DMS114 treated with DMSO at 0.1 percent for 48 hours (cell line): Measurements from ENCODE around the gene GALNT16.
"Not testable (repeated sequence)": the region's sequence is repeated elsewhere in the genome, so short reads cannot be mapped to it uniquely, and the experiment has no call there.

Experiments
- DNase-seq: peaks from one replicate; lab custom pipeline; 2025; ENCODE audit not compliant: unreplicated experiment; lab: John Stamatoyannopoulos, UW

GALNT16 gene

DNA sequence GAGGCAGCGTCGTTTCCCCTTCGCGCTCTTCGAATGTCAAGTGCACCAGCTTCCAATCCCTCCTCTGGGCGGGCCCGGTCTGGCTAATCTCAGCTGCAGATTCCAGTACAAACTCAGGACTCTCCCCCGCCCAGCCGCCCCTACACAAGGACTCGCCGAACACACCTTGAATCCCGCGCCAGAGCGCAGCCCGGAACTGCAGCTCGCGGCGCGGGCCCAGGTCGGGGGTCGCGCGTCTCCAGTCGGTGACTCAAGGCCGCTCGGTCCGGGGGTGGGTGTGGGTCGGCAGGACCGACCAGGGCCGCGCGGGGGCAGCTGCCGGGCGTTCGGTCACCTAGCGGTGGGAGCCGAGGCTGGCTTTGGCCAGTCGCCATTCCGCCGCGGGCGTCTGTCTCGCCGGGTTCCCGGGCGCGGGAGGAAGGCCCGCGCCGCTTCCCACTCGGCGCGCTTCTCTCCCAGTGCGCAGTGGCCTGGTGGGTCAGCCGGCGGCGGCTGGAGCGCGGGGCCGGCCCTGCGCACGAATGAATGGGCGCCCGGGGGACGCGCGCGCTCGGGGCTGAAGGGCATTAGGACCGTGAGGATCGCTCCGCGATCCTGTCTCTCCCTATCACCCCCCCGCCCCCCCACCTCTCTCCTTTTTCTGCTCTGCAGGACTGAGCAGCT is at the start of gene GALNT16:
GALNT16 (plus strand) TSS at position 632 of the 663 bp plus-strand sequence. CDS start 133 bp downstream, outside the sequence.
- peak; percentile 8 for DNase-seq

DNA sequence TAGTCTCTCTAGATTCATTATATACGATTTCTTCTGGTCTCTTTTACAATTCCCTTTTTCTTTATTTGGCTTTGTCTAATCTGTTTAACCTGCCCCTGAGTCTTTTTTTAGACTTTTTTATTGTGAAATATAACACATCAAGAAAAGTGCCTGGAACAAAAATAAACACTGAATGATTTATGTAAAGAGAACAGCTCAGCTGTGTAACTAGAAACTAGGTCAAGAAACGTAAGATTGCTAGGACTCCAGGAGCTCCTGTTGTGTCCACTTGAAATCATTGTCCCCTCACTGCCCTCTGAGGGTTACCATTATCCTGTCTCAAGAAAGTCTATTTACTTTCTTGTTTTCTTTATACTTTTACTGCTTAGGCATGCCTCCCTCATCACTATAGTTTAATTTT is 45.6 kb upstream of the GALNT16 start:
- DNase-seq: no peak

DNA sequence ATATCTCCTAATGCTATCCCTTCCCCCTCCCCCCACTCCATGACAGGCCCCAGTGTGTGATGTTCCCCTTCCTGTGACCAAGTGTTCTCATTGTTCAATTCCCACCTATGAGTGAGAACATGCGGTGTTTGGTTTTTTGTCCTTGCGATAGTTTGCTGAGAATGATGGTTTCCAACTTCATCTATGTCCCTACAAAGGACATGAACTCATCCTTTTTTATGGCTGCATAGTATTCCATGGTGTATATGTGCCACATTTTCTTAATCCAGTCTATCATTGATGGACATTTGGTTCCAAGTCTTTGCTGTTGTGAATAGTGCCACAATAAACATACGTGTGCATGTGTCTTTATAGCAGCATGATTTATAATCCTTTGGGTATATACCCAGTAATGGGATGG is 42.3 kb upstream of the GALNT16 start:
- not testable (repeated sequence) for DNase-seq

DNA sequence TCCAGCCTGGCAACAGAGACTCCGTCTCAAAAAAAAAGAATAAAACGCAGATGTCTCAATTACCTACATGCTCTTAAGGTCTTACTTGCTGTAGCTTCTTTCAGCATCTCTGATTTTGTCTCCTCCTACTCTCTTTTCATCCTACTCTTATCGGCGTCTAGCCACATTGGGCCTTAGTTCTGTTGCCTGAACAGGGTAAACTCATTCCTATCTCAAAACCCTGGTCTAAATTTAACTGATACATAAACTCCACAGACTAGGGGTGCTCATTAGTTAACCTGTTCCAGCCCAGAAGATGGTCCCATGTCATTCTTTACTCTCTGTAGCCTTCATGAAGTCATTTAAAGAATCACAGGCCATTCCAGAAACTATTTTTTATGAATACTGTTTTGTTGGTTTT is 35.0 kb upstream of the GALNT16 start:
- no peak for DNase-seq

DNA sequence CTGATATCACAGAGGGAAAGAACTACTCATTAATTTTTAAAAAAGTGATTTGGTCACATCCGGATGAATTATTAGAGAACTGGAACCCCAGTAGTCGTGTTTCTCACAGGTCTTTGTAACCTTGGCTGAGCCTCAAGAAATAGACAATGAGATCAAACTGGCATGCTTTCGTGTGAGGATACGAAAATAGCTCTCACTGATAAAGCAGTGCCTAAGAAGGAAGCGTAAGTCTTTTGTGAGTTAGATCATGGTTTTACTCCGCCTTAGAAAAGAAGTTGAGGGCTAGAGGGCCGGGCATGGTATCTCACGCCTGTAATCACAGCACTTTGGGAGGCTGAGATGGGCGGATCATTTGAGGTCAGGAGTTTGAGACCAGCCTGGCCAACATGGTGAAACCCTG is 33.8 kb upstream of the GALNT16 start:
- no peak for DNase-seq

DNA sequence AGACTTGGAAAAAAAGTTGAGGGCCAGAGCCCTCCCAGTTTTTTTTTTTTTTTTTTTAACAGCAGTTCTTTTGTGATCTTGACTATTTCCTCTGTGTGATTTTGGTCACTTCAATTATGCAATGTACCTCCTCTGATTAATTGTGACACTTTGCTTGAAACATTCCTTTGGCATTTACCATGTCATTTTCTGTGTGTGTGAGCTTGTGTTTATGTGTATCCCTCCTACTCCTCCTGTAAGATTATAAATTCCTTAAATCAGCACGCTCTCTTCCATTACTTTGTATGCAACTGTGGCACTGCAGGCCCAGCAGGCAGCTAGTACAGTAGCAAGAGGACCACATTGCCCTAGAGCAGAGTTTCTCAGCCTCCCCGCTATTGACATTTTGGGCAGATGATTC is 33.2 kb upstream of the GALNT16 start:
- DNase-seq: no peak

DNA sequence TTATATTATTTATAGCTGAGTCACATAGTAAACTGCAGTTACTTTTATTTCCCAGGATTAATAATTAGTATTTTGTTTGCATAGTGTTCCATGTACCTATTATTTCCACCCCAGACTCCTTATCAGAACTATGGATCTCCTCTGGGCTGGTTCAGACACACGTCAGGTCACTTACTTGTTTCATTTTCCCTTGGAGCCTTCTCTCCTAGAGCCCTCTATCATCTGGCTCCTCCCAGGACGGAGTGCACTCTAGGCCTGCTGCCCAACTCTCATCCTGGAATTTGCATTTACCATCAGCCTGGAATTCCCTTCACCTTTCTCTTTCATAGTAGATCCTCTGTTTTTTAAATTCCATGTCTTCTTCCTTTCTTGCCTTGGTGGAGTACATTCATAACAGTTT is 28.5 kb upstream of the GALNT16 start:
- DNase-seq: no peak

DNA sequence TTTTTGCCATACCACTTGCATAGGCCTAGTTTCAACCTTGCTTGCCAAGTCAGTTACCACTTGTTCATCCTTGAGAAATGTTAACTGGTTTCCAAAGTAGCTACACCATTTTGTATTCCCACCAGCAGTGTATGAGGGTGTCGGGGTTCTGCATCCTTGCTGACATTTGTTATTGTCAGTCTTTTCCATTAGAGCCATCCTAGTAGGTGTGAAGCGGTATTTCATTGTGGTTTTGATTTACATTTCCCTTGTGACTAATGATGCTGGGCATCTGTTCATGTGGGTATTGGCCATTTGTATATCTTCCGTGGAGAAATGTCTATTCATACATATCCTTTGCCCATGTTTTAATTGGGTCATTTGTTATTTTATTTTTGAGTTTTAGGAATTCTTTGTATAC is 27.6 kb upstream of the GALNT16 start:
- DNase-seq: no peak

DNA sequence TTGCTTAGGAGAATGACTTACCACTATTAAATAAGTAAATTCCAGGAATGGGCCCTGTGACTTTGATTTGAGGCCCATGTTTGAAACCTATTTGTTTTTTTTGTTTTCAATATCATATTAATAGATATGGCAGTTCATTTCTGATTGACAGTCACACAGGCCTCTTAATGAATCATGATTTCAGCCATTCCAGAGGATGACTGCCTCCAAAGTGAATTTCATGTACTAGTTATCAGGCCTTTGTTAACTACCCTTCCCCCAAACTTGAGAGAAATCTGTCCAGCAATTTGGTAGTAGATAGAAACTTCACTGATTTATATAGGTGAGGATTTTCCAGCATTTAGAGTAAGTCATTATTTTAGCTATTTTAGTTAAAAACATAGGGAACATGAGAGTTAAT is 25.9 kb upstream of the GALNT16 start:
- DNase-seq: no peak

DNA sequence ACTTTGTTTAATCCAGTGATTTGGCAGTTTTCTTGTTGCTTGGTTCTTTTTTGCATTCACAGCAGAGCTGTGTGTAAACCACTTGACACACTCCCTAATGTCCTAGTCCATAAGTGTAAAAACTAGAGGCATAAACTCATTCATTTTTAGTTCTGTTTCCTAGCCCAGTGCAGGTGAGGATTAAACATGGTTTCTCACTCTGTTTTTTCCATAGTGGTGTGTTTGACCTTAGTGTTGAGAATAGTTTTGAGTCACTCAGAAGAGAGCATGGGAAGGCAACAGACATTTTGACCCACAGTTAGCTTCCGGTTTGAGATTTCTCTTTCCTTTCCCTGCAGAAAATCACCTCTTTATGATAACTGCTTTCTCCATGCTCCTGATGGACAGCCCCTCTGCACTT is 24.2 kb upstream of the GALNT16 start:
- no peak for DNase-seq

DNA sequence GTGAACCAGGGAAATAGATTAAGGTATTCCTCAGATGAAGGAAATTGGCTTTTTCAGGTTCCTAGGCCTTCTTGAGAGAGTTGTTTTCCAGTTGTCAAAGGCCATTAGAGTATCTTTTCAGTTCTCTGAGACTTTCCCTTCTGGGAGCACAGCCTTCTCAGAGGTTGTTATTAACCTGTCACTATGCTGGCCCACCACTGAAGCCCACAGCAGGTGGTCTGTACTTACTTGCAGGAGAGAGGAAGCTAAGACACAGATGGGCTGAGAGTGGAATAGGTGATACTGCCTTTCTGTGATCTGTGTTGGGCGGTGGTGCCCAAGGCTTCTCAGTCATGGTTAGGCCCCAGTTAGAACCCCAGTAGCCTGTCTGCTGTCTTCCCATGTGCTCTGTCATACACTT is 22.8 kb upstream of the GALNT16 start:
- no peak for DNase-seq

DNA sequence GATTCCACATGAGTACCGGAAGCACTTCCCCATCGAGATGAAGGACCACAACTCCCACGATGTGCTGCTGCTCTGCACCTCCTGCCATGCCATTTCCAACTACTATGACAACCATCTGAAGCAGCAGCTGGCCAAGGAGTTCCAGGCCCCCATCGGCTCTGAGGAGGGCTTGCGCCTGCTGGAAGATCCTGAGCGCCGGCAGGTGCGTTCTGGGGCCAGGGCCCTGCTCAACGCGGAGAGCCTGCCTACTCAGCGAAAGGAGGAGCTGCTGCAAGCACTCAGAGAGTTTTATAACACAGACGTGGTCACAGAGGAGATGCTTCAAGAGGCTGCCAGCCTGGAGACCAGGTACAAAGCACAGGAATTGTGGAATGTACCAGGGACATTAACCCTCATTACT is 22.4 kb upstream of the GALNT16 start:
- DNase-seq: no peak

DNA sequence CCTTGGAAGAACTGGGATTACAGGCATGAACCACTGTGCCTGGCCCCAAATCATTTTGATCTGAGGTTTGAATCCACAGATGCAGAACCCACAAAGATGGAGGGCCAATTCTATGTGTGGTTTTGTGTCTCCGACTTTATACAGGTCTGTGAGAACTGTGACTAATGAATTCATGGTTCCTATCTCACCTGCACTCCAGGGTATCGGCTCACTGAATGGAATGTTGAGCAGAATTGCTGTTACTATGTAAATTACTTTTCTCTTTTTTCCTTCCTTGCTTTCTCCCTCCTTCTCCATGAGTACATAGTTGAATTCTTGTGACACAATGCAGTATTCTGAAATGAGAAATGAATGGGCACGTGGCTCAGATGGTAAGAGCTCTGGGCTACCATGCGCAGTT is 21.1 kb upstream of the GALNT16 start:
- no peak for DNase-seq

DNA sequence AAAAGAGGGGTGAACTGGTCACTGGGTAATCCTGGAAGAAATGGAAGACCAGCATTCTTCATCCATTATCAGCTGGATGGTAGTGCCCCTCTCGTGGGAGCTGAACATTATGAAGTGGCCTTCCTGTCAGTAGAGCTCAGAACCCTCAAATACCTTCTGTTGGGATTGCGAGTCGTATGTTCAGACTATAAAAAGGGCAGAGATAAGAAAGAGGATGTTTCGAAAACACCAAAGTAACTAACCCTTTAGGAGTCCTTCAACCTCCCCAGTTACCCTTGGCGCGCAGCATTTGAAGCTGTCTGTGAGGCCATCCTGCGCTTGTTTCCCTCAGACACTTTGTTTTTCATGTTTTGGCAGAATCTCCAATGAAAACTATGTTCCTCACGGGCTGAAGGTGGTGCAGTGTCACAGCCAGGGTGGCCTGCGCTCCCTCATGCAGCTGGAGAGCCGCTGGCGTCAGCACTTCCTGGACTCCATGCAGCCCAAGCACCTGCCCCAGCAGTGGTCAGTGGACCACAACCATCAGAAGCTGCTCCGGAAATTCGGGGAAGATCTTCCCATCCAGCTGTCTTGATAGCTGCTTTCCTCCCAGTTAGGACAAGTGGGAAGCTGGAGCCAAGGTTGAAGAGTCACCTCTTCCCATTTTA is 19.3 kb upstream of the GALNT16 start:
- DNase-seq: no peak

DNA sequence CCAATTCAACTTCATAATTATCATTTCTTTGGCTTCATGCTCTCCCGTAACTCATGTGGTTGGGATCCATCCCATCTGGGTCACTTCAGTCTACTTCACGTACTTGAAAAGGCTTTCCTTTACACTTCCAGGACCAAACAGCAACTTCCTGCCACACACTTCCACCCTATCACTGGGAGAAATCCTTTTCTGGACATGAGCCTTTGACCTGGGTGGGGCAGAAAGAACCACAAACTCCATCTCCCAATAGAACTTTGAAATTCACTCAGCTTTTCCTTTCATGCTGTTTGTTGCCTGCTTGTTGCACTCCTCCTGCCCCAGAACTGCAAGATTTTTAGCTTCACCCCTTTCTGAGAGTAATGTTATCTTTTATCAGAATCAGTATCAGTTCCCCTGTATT is 18.4 kb upstream of the GALNT16 start:
- DNase-seq: no peak

DNA sequence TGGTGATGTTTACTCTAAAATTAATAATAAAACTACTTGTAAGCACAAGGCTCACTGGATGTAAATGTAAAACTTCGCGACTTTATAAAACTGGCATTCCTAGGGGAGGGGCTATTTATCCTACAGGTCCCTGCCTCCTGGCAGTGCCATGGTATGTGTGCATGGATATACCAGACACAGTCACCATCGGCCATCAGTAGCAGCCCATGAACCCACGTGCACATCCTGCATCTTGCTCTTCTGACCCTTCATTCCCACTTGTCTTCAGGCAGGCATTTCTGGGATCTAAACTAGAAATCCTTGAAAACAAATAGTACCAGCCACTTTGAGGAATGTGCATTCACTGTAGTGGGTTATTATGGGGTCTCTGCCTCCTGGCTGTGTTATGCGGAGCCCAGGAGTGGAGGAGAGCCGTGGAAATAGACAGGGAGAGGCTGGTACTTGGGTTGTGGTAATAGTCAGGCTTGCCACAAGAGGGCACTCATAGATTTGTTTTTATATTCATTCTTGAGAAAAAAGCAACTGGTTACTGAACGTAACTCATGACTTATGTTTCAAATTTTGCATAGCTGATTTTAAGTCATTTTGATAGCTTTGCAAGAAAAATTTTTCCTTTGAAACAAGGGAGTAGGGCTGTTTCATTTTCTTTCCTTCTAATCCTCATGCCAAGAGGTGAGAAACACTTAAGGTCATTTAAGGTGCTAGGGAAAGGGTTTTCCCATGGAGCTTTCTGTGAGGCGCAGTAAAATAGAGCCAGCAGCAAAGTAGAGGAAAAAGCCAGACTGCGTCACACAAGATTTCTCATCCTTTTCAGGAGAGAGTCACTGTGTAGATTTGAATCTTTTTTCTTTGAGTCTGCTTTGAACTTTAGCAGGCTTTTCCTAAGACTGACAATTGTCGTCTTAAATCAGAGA is 17.4 kb upstream of the GALNT16 start:
- DNase-seq: peak; percentile 64

DNA sequence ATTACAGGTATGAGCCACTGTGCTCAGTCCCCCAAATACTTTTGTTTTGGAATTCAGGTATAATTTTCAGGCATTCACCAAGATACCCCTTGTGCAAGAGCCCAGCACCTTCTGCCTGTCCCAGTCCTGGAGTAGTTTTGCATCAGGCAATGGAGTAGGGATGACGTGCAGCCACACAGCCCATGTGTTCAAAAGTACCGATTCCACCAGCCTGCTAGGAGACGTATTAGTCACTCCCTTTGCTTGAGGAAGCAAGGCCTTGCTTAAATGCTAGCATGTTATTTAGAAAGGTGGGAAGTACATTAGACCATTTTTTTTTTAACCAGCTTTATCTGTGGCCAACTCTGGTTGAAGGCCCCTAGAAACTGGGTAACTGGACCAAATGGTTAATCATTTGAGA is 15.0 kb upstream of the GALNT16 start:
- DNase-seq: no peak

DNA sequence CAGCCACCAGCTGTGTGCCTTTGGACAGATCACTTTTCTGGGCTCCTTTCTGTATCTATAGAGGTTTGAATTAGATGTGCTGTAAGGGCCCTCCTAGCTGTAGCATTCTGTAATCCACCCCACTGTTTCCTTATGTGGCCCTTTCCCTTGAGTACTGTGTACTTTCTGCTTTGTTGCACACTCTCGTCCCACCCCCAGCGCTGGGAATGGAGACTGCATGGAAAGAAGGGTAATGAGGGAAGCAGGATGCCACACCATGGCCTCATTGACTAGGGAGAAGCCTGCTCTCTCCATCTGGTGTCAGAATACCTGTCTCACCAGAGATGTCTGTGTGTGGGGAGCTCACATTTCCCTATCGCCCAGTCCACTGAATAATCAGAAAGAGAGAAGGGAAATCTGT is 13.6 kb upstream of the GALNT16 start:
- no peak for DNase-seq

DNA sequence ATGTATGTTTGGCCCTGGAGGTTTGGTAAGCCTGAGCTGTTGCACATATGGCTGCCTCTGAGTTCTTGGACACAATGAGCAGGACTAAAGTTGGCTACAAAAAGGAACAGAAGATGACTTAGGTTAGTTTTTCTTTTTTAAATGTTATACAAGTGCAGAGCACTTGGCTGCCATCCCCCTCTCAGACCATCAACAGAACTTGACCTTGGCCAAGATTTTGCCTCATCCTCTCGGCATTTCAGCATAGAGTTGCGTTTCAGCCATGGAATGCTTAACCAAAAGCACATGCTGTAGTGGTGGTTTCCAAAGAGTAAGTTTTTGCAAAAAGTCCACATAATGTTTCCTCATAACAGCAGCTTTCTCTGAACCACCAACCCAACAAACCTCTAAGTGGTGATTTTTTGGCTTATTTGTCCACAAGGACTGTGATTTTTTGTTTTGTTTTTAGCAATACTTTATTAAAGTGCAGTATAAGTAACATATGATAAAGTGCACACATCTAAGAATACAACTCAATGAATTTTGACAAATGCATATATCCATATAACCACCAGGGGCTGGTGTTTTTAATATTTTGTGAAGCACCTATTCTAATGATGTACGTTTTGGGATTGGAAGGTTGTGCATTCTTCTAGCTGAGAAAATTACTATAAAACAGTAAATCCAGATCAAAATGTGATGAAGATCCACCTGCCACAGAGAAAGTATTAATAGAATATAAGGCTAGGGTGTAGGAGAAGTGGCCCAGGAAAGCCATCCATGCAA is 12.1 kb upstream of the GALNT16 start:
- no peak for DNase-seq

DNA sequence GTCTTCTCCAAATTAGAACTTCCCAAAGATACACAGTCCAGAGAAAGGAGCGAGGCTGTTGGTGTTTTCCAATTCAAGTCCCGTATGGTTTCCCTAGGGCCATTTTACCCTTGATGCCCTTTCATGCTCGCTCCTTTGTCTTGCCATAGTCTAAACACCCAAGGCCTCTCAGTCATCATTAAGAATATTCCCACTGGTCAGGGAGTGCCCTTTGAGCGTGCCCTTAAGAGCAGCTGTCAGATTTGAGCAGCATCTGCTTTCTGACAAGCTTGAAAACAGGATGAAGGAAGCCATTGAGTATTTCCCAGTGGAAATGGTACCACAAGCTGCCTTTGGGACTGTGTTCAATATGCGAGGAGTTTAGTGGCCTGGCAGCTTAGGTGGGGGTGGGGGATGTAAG is 10.4 kb upstream of the GALNT16 start:
- DNase-seq: no peak

DNA sequence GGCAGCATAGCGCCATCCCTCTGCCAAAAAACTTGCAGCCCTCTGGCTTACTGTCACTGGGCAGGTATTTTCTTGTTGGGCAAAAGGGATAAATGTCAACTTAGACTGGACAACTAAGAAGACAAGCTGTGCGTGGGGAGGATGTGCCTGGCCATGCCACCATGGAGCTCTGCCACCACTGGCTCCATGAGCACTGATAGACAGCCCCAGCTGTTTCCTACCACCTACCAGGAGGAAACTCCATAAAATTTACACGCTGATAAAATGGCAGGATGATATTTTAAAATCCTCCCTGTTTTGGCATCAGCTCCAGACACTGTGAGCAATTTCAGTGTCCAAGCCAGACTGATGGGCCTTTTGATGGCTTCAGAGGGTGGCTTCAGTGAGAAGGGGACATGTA is 7.1 kb upstream of the GALNT16 start:
- DNase-seq: no peak
